Measurements from ENCODE around the gene KLC4.

The KLC4 gene

DNA sequence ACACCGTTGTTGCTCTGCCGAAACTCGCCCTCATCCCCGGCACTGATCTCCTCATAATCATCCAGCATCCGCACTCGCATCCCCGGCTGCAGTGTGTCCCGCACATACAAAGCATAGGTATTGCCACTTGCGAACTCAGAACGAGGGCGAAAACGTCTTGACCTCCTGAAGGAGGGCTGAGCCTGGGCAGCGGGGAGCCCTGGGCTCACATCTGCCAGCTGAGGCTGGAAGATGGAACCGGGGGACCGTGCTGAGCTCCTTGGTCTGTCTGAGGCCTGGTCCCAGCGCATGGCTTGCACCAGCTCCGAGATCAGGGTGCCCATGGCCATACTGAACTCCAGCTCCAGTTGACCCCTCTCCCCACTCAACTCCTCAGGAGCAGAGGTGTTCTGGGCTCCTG, 8.4 kb upstream of the KLC4 start:
- H3K23ac ChIP-seq (ENCODE audit: low read length), result no peak overlapping the region
- H2BK120ac ChIP-seq (ENCODE audit: insufficient read depth, low read length, poor library complexity), result no peak overlapping the region
- H3K4me2 ChIP-seq (ENCODE audit: low read length), result peak overlapping the region; percentile 14
- no CpG with 5 or more reads among the region's 17 CpGs for WGBS (ENCODE audit: extremely low coverage, insufficient coverage, insufficient read length)
- no peak overlapping the region for H3K9ac ChIP-seq (ENCODE audit: low read length)
- no peak overlapping the region for H4K8ac ChIP-seq (ENCODE audit: low read depth, low read length)
- H3K27me3 ChIP-seq (ENCODE audit: insufficient read depth, low read length), result no peaks in the 10 kb centered on the region
- peak overlapping the region; percentile 21 for H3K4me3 ChIP-seq (ENCODE audit: low read depth, low read length)
- H3K9me3 ChIP-seq (ENCODE audit: insufficient read depth, low read depth, low read length), result no peaks in the 10 kb centered on the region
- no peak overlapping the region for H3K14ac ChIP-seq (ENCODE audit: low read length)
- H2BK12ac ChIP-seq (ENCODE audit: low read length), result no peak overlapping the region
- H3K4me1 ChIP-seq (ENCODE audit: control insufficient read depth in 1 of 2, insufficient read depth in 2 of 2, low read length in 2 of 2), result peaks cover 18 to 38% of the 10 kb centered on the region in 2 experiments
- no peak overlapping the region for H3K4ac ChIP-seq (ENCODE audit: low read depth, low read length)
- H3K79me1 ChIP-seq (ENCODE audit: low read length), result peaks cover 9% of the 10 kb centered on the region
- H2AFZ ChIP-seq (ENCODE audit: insufficient read depth, low read length, poor library complexity), result no peak overlapping the region
- no peak overlapping the region for H4K12ac ChIP-seq (ENCODE audit: low read depth, low read length)
- no peak overlapping the region for H4K91ac ChIP-seq (ENCODE audit: low read depth, low read length)
- H3K79me2 ChIP-seq (ENCODE audit: control insufficient read depth, insufficient read depth, low read length, poor library complexity), result peaks cover 8% of the 10 kb centered on the region
- peaks cover 47 to 53% of the 10 kb centered on the region in 2 experiments for H3K36me3 ChIP-seq (ENCODE audit: control insufficient read depth in 1 of 2, insufficient read depth in 2 of 2, low read length in 2 of 2)
- no peak overlapping the region for H2AK5ac ChIP-seq (ENCODE audit: low read length)
- H3K27ac ChIP-seq (ENCODE audit: low read depth, low read length), result no peak overlapping the region
- no peak for DNase-seq
- no peak overlapping the region for H2BK5ac ChIP-seq (ENCODE audit: low read depth, low read length, poor library complexity)
- no peak overlapping the region for H3K18ac ChIP-seq (ENCODE audit: low read length)

DNA sequence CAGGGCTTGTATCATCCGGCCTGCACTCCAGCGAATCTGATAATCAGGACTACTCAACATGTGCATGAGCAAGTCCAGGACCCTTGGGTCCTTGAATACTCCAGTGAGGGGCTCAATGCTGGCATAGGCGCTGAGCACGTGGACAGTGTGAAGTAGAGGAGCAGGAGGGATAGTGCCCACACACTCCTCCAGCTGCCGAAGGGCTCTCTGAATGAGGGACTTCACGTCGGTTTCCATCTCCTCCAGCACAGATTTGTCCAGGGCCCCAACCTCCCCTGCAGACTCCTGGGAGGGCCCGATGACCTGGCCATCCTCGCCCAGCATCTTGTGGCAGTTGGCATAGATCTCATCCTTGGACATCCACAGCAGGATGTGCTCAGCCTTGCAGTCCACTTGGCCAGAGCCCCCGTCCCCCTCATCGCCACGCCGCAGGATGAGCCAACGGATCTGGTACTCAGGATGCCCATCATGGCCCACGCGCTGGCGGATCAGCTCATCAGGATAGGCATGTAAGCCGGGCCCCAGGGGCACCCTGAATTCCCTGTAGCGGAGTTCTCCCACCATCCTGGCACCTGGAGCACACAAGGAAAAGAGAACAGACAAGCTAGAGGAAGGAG, 7.1 kb upstream of the KLC4 start:
- Histone ChIP-seq H3K14ac (ENCODE audit: low read length) (no peak overlapping the region), H3K27ac (ENCODE audit: low read depth, low read length) (no peak overlapping the region), H3K36me3 (ENCODE audit: control insufficient read depth in 1 of 2, insufficient read depth in 2 of 2, low read length in 2 of 2) (peaks cover 33 to 43% of the 10 kb centered on the region in 2 experiments), H3K4me1 (ENCODE audit: control insufficient read depth in 1 of 2, insufficient read depth in 2 of 2, low read length in 2 of 2) (peaks cover 18 to 39% of the 10 kb centered on the region in 2 experiments), H3K79me2 (ENCODE audit: control insufficient read depth, insufficient read depth, low read length, poor library complexity) (peaks cover 8% of the 10 kb centered on the region), H4K8ac (ENCODE audit: low read depth, low read length) (peak overlapping the region; percentile 18), H3K79me1 (ENCODE audit: low read length) (peaks cover 9% of the 10 kb centered on the region), H3K23ac (ENCODE audit: low read length) (no peak overlapping the region), H2BK5ac (ENCODE audit: low read depth, low read length, poor library complexity) (no peak overlapping the region), H2BK120ac (ENCODE audit: insufficient read depth, low read length, poor library complexity) (no peak overlapping the region), H3K27me3 (ENCODE audit: insufficient read depth, low read length) (no peaks in the 10 kb centered on the region), H3K4me3 (ENCODE audit: low read depth, low read length) (no peak overlapping the region), H2AK5ac (ENCODE audit: low read length) (peak overlapping the region; percentile 56), H4K91ac (ENCODE audit: low read depth, low read length) (peak overlapping the region; percentile 100), H2BK12ac (ENCODE audit: low read length) (no peak overlapping the region), H3K4me2 (ENCODE audit: low read length) (peak overlapping the region; percentile 72), H2AFZ (ENCODE audit: insufficient read depth, low read length, poor library complexity) (no peak overlapping the region), H4K12ac (ENCODE audit: low read depth, low read length) (peak overlapping the region; percentile 97), H3K9me3 (ENCODE audit: insufficient read depth, low read depth, low read length) (no peaks in the 10 kb centered on the region), H3K18ac (ENCODE audit: low read length) (peak overlapping the region; percentile 99), H3K9ac (ENCODE audit: low read length) (no peak overlapping the region), H3K4ac (ENCODE audit: low read depth, low read length) (peak overlapping the region; percentile 99)
- no peak for DNase-seq
- WGBS (ENCODE audit: extremely low coverage, insufficient coverage, insufficient read length), result no CpG with 5 or more reads among the region's 19 CpGs

DNA sequence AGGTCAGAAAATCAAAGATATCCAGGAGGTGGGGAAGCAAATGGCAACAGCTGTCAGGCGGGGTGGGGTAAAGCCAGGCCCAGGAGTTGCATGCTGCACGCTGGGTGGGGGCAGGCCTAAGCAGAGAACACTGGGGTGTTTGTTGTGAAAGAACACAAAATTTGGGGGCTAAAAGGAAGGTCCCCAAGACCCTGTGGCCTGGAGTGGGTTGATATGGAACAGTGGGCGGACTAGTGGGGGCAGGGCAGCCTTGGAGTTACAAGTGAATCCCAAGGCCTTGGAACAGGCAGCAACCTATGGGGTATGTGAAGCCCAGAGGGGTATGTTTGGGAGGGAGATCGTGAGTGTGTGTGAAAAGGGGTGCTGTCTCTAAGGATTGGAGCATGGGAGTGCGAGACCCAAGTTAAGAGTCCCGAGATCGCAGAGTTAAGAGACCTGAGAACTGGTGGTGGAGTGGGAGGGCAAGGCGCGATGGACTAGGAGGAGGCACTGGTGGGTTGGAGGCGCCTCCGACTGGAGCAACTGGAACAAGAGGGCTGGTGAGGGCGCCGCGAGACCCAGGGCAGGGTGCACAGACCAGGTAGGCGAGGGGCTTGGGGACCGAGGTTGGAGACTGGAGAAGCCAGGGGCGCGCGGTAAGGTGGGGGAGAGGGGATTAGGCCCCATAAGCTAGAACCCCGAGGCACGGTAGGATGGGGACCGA, 6.4 kb upstream of the KLC4 start:
- Histone ChIP-seq H3K23ac (ENCODE audit: low read length) (no peak overlapping the region), H3K36me3 (ENCODE audit: control insufficient read depth in 1 of 2, insufficient read depth in 2 of 2, low read length in 2 of 2) (peaks cover 29 to 40% of the 10 kb centered on the region in 2 experiments), H4K8ac (ENCODE audit: low read depth, low read length) (peak overlapping the region; percentile 100), H2BK12ac (ENCODE audit: low read length) (peak overlapping the region; percentile 31), H3K18ac (ENCODE audit: low read length) (peak overlapping the region; percentile 99), H2BK120ac (ENCODE audit: insufficient read depth, low read length, poor library complexity) (peak overlapping the region; percentile 97), H3K4me3 (ENCODE audit: low read depth, low read length) (peak overlapping the region; percentile 76), H4K91ac (ENCODE audit: low read depth, low read length) (peak overlapping the region; percentile 100), H3K9ac (ENCODE audit: low read length) (peak overlapping the region; percentile 92), H3K9me3 (ENCODE audit: insufficient read depth, low read depth, low read length) (no peaks in the 10 kb centered on the region), H2BK5ac (ENCODE audit: low read depth, low read length, poor library complexity) (peak overlapping the region; percentile 96), H3K4me1 (ENCODE audit: control insufficient read depth in 1 of 2, insufficient read depth in 2 of 2, low read length in 2 of 2) (peaks cover 18 to 39% of the 10 kb centered on the region in 2 experiments), H3K14ac (ENCODE audit: low read length) (peak overlapping the region; percentile 100), H2AK5ac (ENCODE audit: low read length) (peak overlapping the region; percentile 99), H4K12ac (ENCODE audit: low read depth, low read length) (peak overlapping the region; percentile 97), H3K27me3 (ENCODE audit: insufficient read depth, low read length) (no peaks in the 10 kb centered on the region), H3K27ac (ENCODE audit: low read depth, low read length) (peak overlapping the region; percentile 94), H2AFZ (ENCODE audit: insufficient read depth, low read length, poor library complexity) (peak overlapping the region; percentile 68), H3K4ac (ENCODE audit: low read depth, low read length) (peak overlapping the region; percentile 99), H3K4me2 (ENCODE audit: low read length) (peak overlapping the region; percentile 72), H3K79me1 (ENCODE audit: low read length) (peaks cover 9% of the 10 kb centered on the region), H3K79me2 (ENCODE audit: control insufficient read depth, insufficient read depth, low read length, poor library complexity) (peaks cover 8% of the 10 kb centered on the region)
- no CpG with 5 or more reads among the region's 22 CpGs for WGBS (ENCODE audit: extremely low coverage, insufficient coverage, insufficient read length)
- peak in 1 of 2 donors; percentile 12 for DNase-seq

DNA sequence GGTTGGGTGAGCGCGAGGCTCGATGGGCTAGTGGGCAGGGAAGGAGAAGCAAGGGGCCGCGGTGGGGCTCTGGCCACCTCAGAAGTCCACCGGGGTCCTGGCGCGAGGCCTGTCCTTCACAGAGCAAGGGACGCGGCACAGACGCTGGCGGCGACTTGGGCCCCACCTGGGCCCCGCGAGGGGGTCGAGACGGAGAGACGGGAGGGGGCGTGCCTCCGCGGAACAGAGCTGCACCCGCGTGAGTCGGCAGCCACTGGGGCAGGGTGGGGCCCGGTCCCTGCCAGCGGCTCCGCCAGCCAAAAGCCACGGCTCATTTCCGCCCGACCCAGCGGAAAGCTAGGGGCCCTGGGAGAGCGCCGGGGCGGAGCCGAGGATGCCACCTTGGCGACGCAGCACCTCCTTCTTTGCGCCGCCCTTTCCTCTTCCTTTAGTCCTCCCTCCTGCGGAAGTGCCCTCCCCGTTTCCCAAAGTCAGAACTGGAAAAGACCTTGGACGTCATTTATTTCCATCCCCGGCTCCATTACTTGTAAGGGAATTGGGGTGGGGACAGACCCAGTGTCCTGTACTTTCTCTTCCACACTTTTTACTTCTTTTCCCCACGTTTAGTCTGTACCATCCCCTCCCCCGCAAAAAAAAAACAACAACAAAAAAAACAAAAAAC, 5.8 kb upstream of the KLC4 start, which contains the start of gene CUL7:
Gene CUL7, minus strand, starts transcription at position 307 of the 661 bp plus-strand sequence. CDS start 1,063 bp downstream, outside the sequence.
- no peaks in the 10 kb centered on the region for H3K27me3 ChIP-seq (ENCODE audit: insufficient read depth, low read length)
- peak within 1 kb of the TSS; percentile 96 for H2BK5ac ChIP-seq (ENCODE audit: low read depth, low read length, poor library complexity)
- H3K27ac ChIP-seq (ENCODE audit: low read depth, low read length), result peak within 1 kb of the TSS; percentile 94
- peak within 1 kb of the TSS; percentile 89 for H2BK12ac ChIP-seq (ENCODE audit: low read length)
- peak within 1 kb of the TSS; percentile 72 for H3K4me2 ChIP-seq (ENCODE audit: low read length)
- H4K91ac ChIP-seq (ENCODE audit: low read depth, low read length), result peak within 1 kb of the TSS; percentile 100
- H3K4ac ChIP-seq (ENCODE audit: low read depth, low read length), result peak within 1 kb of the TSS; percentile 99
- peak within 1 kb of the TSS; percentile 97 for H2BK120ac ChIP-seq (ENCODE audit: insufficient read depth, low read length, poor library complexity)
- H2AFZ ChIP-seq (ENCODE audit: insufficient read depth, low read length, poor library complexity), result peak within 1 kb of the TSS; percentile 73
- H3K9ac ChIP-seq (ENCODE audit: low read length), result peak within 1 kb of the TSS; percentile 92
- H3K23ac ChIP-seq (ENCODE audit: low read length), result no peak within 1 kb of the TSS
- H4K12ac ChIP-seq (ENCODE audit: low read depth, low read length), result peak within 1 kb of the TSS; percentile 97
- peaks cover 8% of the 10 kb centered on the region for H3K79me2 ChIP-seq (ENCODE audit: control insufficient read depth, insufficient read depth, low read length, poor library complexity)
- no peaks in the 10 kb centered on the region for H3K9me3 ChIP-seq (ENCODE audit: insufficient read depth, low read depth, low read length)
- H3K4me3 ChIP-seq (ENCODE audit: low read depth, low read length), result peak within 1 kb of the TSS; percentile 76
- H4K8ac ChIP-seq (ENCODE audit: low read depth, low read length), result peak within 1 kb of the TSS; percentile 100
- peak; percentile 86 to 93 for DNase-seq
- peak within 1 kb of the TSS; percentile 99 for H3K18ac ChIP-seq (ENCODE audit: low read length)
- peak within 1 kb of the TSS; percentile 100 for H3K14ac ChIP-seq (ENCODE audit: low read length)
- peaks cover 9% of the 10 kb centered on the region for H3K79me1 ChIP-seq (ENCODE audit: low read length)
- H2AK5ac ChIP-seq (ENCODE audit: low read length), result peak within 1 kb of the TSS; percentile 99
- no CpG with 5 or more reads among the region's 45 CpGs for WGBS (ENCODE audit: extremely low coverage, insufficient coverage, insufficient read length)
- peaks cover 21 to 43% of the 10 kb centered on the region in 2 experiments for H3K4me1 ChIP-seq (ENCODE audit: control insufficient read depth in 1 of 2, insufficient read depth in 2 of 2, low read length in 2 of 2)
- peaks cover 26 to 36% of the 10 kb centered on the region in 2 experiments for H3K36me3 ChIP-seq (ENCODE audit: control insufficient read depth in 1 of 2, insufficient read depth in 2 of 2, low read length in 2 of 2)
